CD14-positive monocyte (primary cell): ENCODE measurements around the gene CNTRL. TPM values are rescaled to one million over a fixed set of nuclear protein-coding genes. Genes with fewer than 3 reads are reported as not detected.

Source experiments
- DNase-seq, 3 donors: peaks; one replicate each; pipeline ENCODE4 v3.0.0-alpha.2; 2011 to 2022
- H2AFZ ChIP-seq: 2 replicates; pipeline ENCODE4 v1.6.0; 2012; ENCODE audit warnings: mild to moderate bottlenecking, low read depth, low read length, inconsistent platforms; ENCODE audit not compliant: insufficient read depth, poor library complexity, severe bottlenecking
- H3K27ac ChIP-seq, 2 donors: 1 replicate in 1 of 2; 2 replicates in 1 of 2; pipeline ENCODE4 v1.5.1; 2012 to 2013; ENCODE audit warnings: low read length in 2 of 2, control low read depth in 1 of 2, inconsistent platforms in 1 of 2, low read depth in 1 of 2, mild to moderate bottlenecking in 1 of 2
- H3K27me3 ChIP-seq, 2 donors: one replicate each; pipeline versions ENCODE4 v1.6.0 to v1.6.1; 2011 to 2013; ENCODE audit warnings: low read length in 2 of 2; ENCODE audit not compliant: control insufficient read depth in 2 of 2, insufficient read depth in 2 of 2
- H3K36me3 ChIP-seq, 2 donors: replicated peaks in 1 of 2; 1 replicate in 1 of 2; 2 replicates in 1 of 2; pipeline versions ENCODE4 v1.5.1 to v1.6.1; 2012 to 2013; ENCODE audit warnings: low read length in 2 of 2, control low read depth in 1 of 2, inconsistent platforms in 1 of 2, mild to moderate bottlenecking in 1 of 2; ENCODE audit not compliant: insufficient read depth in 2 of 2, control insufficient read depth in 1 of 2
- H3K4me1 ChIP-seq, 2 donors: 1 replicate in 1 of 2; 2 replicates in 1 of 2; pipeline versions ENCODE4 v1.5.1 to v1.6.1; 2012 to 2013; ENCODE audit warnings: low read length in 2 of 2, control low read depth in 1 of 2, inconsistent platforms in 1 of 2, mild to moderate bottlenecking in 1 of 2, moderate library complexity in 1 of 2; ENCODE audit not compliant: insufficient read depth in 2 of 2, control insufficient read depth in 1 of 2
- H3K4me2 ChIP-seq: replicated peaks from 2 replicates; pipeline ENCODE3; 2012; ENCODE audit warnings: low read length, moderate library complexity, mild to moderate bottlenecking; ENCODE audit not compliant: poor library complexity, severe bottlenecking; ENCODE audit errors: extremely low read depth
- H3K4me3 ChIP-seq, 3 experiments: fragments of 200-600 bp in 1 of 3; sonication (generic) in 1 of 3; replicated peaks in 1 of 3; 1 replicate in 2 of 3; 2 replicates in 1 of 3; pipeline ENCODE4 v1.5.1; 2011 to 2013; ENCODE audit warnings: low read length in 3 of 3, mild to moderate bottlenecking in 3 of 3, control low read depth in 2 of 3, low read depth in 2 of 3, inconsistent platforms in 1 of 3, moderate library complexity in 1 of 3
- H3K79me2 ChIP-seq: 2 replicates; pipeline ENCODE4 v1.6.0; 2012; ENCODE audit warnings: mild to moderate bottlenecking, control low read depth, inconsistent platforms, low read length, moderate library complexity; ENCODE audit not compliant: insufficient read depth
- H3K9ac ChIP-seq: 2 replicates; pipeline ENCODE4 v1.6.0; 2017; ENCODE audit warnings: low read length, mild to moderate bottlenecking; ENCODE audit not compliant: insufficient read depth, poor library complexity, severe bottlenecking
- H3K9me3 ChIP-seq, 2 donors: replicated peaks in 1 of 2; 1 replicate in 1 of 2; 2 replicates in 1 of 2; pipeline versions ENCODE4 v1.5.1 to v1.6.1; 2012 to 2013; ENCODE audit warnings: low read length in 2 of 2, control low read depth in 1 of 2; ENCODE audit not compliant: control insufficient read depth in 1 of 2, insufficient read depth in 1 of 2
- H4K20me1 ChIP-seq: 2 replicates; pipeline ENCODE4 v1.6.0; 2012; ENCODE audit warnings: mild to moderate bottlenecking, low read length, control low read depth, moderate library complexity; ENCODE audit not compliant: insufficient read depth
- H3K27ac Mint-ChIP-seq, 7 donors: one replicate each; pipeline ENCODE4 v1.8.0; 2020; ENCODE audit warnings: mild to moderate bottlenecking in 7 of 7, mixed read lengths in 7 of 7, moderate library complexity in 6 of 7, inconsistent platforms in 2 of 7
- H3K27me3 Mint-ChIP-seq, 3 donors: one replicate each; pipeline ENCODE4 v1.8.0; 2021 to 2022; ENCODE audit warnings: low read depth in 3 of 3, mild to moderate bottlenecking in 3 of 3, mixed read lengths in 3 of 3, moderate library complexity in 3 of 3, inconsistent platforms in 1 of 3
- H3K36me3 Mint-ChIP-seq, 2 donors: one replicate each; pipeline ENCODE4 v1.8.0; 2020; ENCODE audit warnings: mixed read lengths in 2 of 2, inconsistent platforms in 1 of 2, mild to moderate bottlenecking in 1 of 2
- H3K4me1 Mint-ChIP-seq: one replicate; pipeline ENCODE4 v1.8.0; 2020; ENCODE audit warnings: mild to moderate bottlenecking, mixed read lengths
- H3K4me3 Mint-ChIP-seq, 2 donors: one replicate each; pipeline ENCODE4 v1.8.0; 2020; ENCODE audit warnings: mild to moderate bottlenecking in 2 of 2, mixed read lengths in 2 of 2, moderate library complexity in 1 of 2
- H3K9me3 Mint-ChIP-seq, 7 donors: one replicate each; pipeline ENCODE4 v1.8.0; 2020 to 2022; ENCODE audit warnings: mixed read lengths in 7 of 7, mild to moderate bottlenecking in 6 of 7, moderate library complexity in 6 of 7, inconsistent platforms in 2 of 7
- CTCF ChIP-seq: fragments of 200-600 bp; IDR thresholded peaks from one replicate; pipeline ENCODE4 v1.8.0; 2022; ENCODE audit warnings: antibody characterized with exemption, mild to moderate bottlenecking
- WGBS: methylation state at CpG from one replicate; pipeline ENCODE4 v1.1.5; 2013; ENCODE audit warnings: missing lambda C conversion rate; ENCODE audit not compliant: insufficient coverage; 5-methylcytosine and 5-hydroxymethylcytosine counted together
- intact Hi-C, 2 donors: fragments of 100-400 bp; cut with micrococcal nuclease; formaldehyde crosslinking; loops; one replicate each; pipeline versions ENCODE4 v1.15.0 to v1.15.1; 2023
- polyA plus RNA-seq, 3 donors: library from polyadenylated mRNA; depleted of rRNA in 1 of 3; unstranded in 2 of 3; stranded (reverse) in 1 of 3; fragments of 300-500 nt in 2 of 3; fragments of >200 nt in 1 of 3; fragmentation: Illumina TruSeq in 2 of 3; gene quantifications; 1 replicate in 2 of 3; 2 replicates in 1 of 3; pipeline ENCODE4 v1.2.3, GENCODE V29; 2012 to 2021

Gene CNTRL
- polyA plus RNA-seq, 3 donors, result 3.9 to 26.8 (median 4.8) TPM

GRCh38 chr9:121196389-121196788, 121.6 kb downstream of the CNTRL start:
- Histone ChIP-seq H3K4me2 (no peak overlapping the region), H3K79me2 (peaks cover 100% of the 10 kb centered on the region), H3K27me3 (no peaks in the 10 kb centered on the region), H2AFZ (no peak overlapping the region), H3K9ac (no peak overlapping the region), H4K20me1 (peaks cover 98% of the 10 kb centered on the region), H3K9me3 (no peaks in the 10 kb centered on the region), H3K4me3 (no peak overlapping the region), H3K36me3 (no peaks in the 10 kb centered on the region), H3K27ac (no peak overlapping the region), H3K4me1 (peaks cover 22 to 78% of the 10 kb centered on the region in 2 donors)
- DNase-seq, result no peak
- Mint-ChIP-seq H3K4me1 (peaks cover 81% of the 10 kb centered on the region), H3K27me3 (no peaks in the 10 kb centered on the region), H3K27ac (no peak overlapping the region), H3K4me3 (no peak overlapping the region), H3K36me3 (peaks cover 0 to 4% of the 10 kb centered on the region in 2 donors), H3K9me3 (no peaks in the 10 kb centered on the region)
- WGBS, result no CpG with 5 or more reads among the region's 4 CpGs
- no peak for TF ChIP-seq CTCF
- intact Hi-C loops, result no loop called here

- Mint-ChIP-seq H3K9me3 (no peaks in the 10 kb centered on the region), H3K27ac (no peak overlapping the region), H3K4me1 (peaks cover 77% of the 10 kb centered on the region), H3K27me3 (no peaks in the 10 kb centered on the region), H3K4me3 (no peak overlapping the region), H3K36me3 (peaks cover 0 to 2% of the 10 kb centered on the region in 2 donors)
- TF ChIP-seq CTCF, result peak; percentile 11
- Histone ChIP-seq H3K4me3 (no peak overlapping the region), H3K9ac (no peak overlapping the region), H4K20me1 (peaks cover 90% of the 10 kb centered on the region), H3K27ac (no peak overlapping the region), H3K36me3 (no peaks in the 10 kb centered on the region), H3K27me3 (no peaks in the 10 kb centered on the region), H3K4me1 (peaks cover 24 to 80% of the 10 kb centered on the region in 2 donors), H2AFZ (no peak overlapping the region), H3K9me3 (no peaks in the 10 kb centered on the region), H3K79me2 (peaks cover 96% of the 10 kb centered on the region), H3K4me2 (no peak overlapping the region)
- intact Hi-C loops, result no loop called here
- DNase-seq, result no peak
- no CpG with 5 or more reads among the region's 1 CpG for WGBS
These were observed 122.4 kb downstream of the CNTRL start for GRCh38 chr9:121197132-121197531.
